C4-2B (cell line): ENCODE data around the gene PHYHD1.

Source experiments
- H3K27ac ChIP-seq: fragments of 450-650 bp; 2 replicates; pipeline ENCODE4 v1.5.1; 2017
- CTCF ChIP-seq: fragments of 450-650 bp; conservative IDR thresholded peaks from 2 replicates; pipeline ENCODE4 v1.5.1; 2017; ENCODE audit warnings: mild to moderate bottlenecking
- ZFX ChIP-seq: fragments of 450-650 bp; IDR thresholded peaks from 2 replicates; pipeline ENCODE4 v1.6.1; 2017

PHYHD1 gene

GRCh38 chr9:128910906-128911305 is 9.9 kb upstream of the PHYHD1 start:
- no peak for TF ChIP-seq CTCF
- no peak for TF ChIP-seq ZFX
- no peak overlapping the region for H3K27ac ChIP-seq

GRCh38 chr9:128911529-128912035 is 9.2 kb upstream of the PHYHD1 start:
- no peak overlapping the region for H3K27ac ChIP-seq
- TF ChIP-seq CTCF = no peak
- no peak for TF ChIP-seq ZFX

- no peak for TF ChIP-seq ZFX
- no peak for TF ChIP-seq CTCF
- no peak overlapping the region for H3K27ac ChIP-seq
These were observed 8.4 kb upstream of the PHYHD1 start for GRCh38 chr9:128912270-128912853.

GRCh38 chr9:128913048-128913900 is 7.5 kb upstream of the PHYHD1 start:
- no peak overlapping the region for H3K27ac ChIP-seq
- TF ChIP-seq ZFX (no peak), CTCF (no peak)

GRCh38 chr9:128913995-128914772 is 6.6 kb upstream of the PHYHD1 start:
- H3K27ac ChIP-seq = no peak overlapping the region
- TF ChIP-seq CTCF (no peak), ZFX (no peak)

GRCh38 chr9:128916204-128916603 is 4.6 kb upstream of the PHYHD1 start:
- TF ChIP-seq ZFX (peak; percentile 86; the same call in 1 of the 2 replicates), CTCF (no peak)
- H3K27ac ChIP-seq = peak overlapping the region; percentile 99
